B cell (primary cell): Measurements from ENCODE around the gene SRP54. TPM values are rescaled to one million over a fixed set of nuclear protein-coding genes. Genes with fewer than 3 reads are reported as not detected.

Experiments used
- ATAC-seq: fragments of 200-7000 bp; cut with Tn5 transposase; one replicate; pipeline ENCODE4 v1.10.0; 2021; ENCODE audit warnings: low read depth, mild to moderate bottlenecking, moderate number of reproducible peaks, moderate library complexity
- CTCF ChIA-PET: fragments of 350-600 bp; sonication (Branson Sonifier 250); formaldehyde crosslinking; loops from one replicate; lab custom pipeline; 2021; ENCODE audit warnings: antibody characterized with exemption, inconsistent platforms; lab: Charles Lee
- POLR2A ChIA-PET: fragments of 350-600 bp; sonication (Branson Sonifier 250); formaldehyde crosslinking; loops from one replicate; lab custom pipeline; 2021; ENCODE audit warnings: antibody characterized with exemption; lab: Charles Lee
- DNase-seq: peaks from one replicate; pipeline ENCODE4 v3.0.0; 2013
- H2AFZ ChIP-seq: 2 replicates; pipeline ENCODE4 v1.6.1; 2012; ENCODE audit warnings: mild to moderate bottlenecking, low read depth, low read length; ENCODE audit not compliant: insufficient read depth, poor library complexity, severe bottlenecking
- H3K27ac ChIP-seq, 2 donors: 1 replicate in 1 of 2; 2 replicates in 1 of 2; pipeline ENCODE4 v1.5.1; 2012 to 2013; ENCODE audit warnings: low read length in 2 of 2, mild to moderate bottlenecking in 2 of 2, moderate library complexity in 1 of 2
- H3K27me3 ChIP-seq, 4 experiments: fragments of 200-600 bp in 1 of 4; sonication (generic) in 1 of 4; replicated peaks in 1 of 4; 1 replicate in 2 of 4; 2 replicates in 2 of 4; pipeline versions ENCODE4 v1.6.1 to v1.7.0; 2013 to 2016; ENCODE audit warnings: low read length in 3 of 4, mild to moderate bottlenecking in 2 of 4, mixed read lengths in 1 of 4, moderate library complexity in 1 of 4; ENCODE audit not compliant: insufficient read depth in 4 of 4, control insufficient read depth in 3 of 4; ENCODE audit errors: control extremely low read depth in 1 of 4
- H3K36me3 ChIP-seq, 2 experiments: replicated peaks in 1 of 2; 1 replicate in 1 of 2; 2 replicates in 1 of 2; pipeline versions ENCODE4 v1.6.1 to v1.7.1; 2013; ENCODE audit warnings: low read length in 1 of 2; ENCODE audit not compliant: insufficient read depth in 2 of 2, control insufficient read depth in 1 of 2; ENCODE audit errors: control extremely low read depth in 1 of 2, extremely low read depth in 1 of 2
- H3K4me1 ChIP-seq, 2 donors: fragments of 200-600 bp in 1 of 2; sonication (generic) in 1 of 2; 1 replicate in 1 of 2; 2 replicates in 1 of 2; pipeline versions ENCODE4 v1.5.1 to v1.6.1; 2013 to 2017; ENCODE audit warnings: low read length in 2 of 2; ENCODE audit not compliant: control insufficient read depth in 2 of 2, insufficient read depth in 2 of 2
- H3K4me2 ChIP-seq: replicated peaks from 2 replicates; pipeline ENCODE3; 2012; ENCODE audit warnings: mild to moderate bottlenecking, low read depth, low read length; ENCODE audit not compliant: poor library complexity, severe bottlenecking
- H3K4me3 ChIP-seq, 5 experiments: fragments of 200-600 bp in 1 of 5; sonication (generic) in 1 of 5; 1 replicate in 3 of 5; 2 replicates in 2 of 5; pipeline versions ENCODE4 v1.5.1 to v1.7.0; 2011 to 2016; ENCODE audit warnings: low read length in 4 of 5, mild to moderate bottlenecking in 4 of 5, low read depth in 2 of 5, control low read depth in 1 of 5, moderate library complexity in 1 of 5; ENCODE audit not compliant: insufficient read depth in 1 of 5; ENCODE audit errors: control extremely low read depth in 1 of 5, extremely low read depth in 1 of 5
- H3K79me2 ChIP-seq: fragments of 200-600 bp; sonication (generic); one replicate; pipeline ENCODE4 v1.6.0; 2016; ENCODE audit warnings: low read length; ENCODE audit not compliant: control insufficient read depth, insufficient read depth
- H3K9ac ChIP-seq: fragments of 200-600 bp; sonication (generic); 2 replicates; pipeline ENCODE4 v1.6.1; 2017; ENCODE audit warnings: mild to moderate bottlenecking, low read length, moderate library complexity
- H3K9me3 ChIP-seq, 3 donors: one replicate each; pipeline versions ENCODE4 v1.6.1 to v1.7.1; 2013; ENCODE audit warnings: low read length in 2 of 3; ENCODE audit not compliant: control insufficient read depth in 2 of 3, insufficient read depth in 1 of 3; ENCODE audit errors: control extremely low read depth in 1 of 3
- H4K20me1 ChIP-seq: 2 replicates; pipeline ENCODE4 v1.6.0; 2012; ENCODE audit warnings: mild to moderate bottlenecking, low read length; ENCODE audit not compliant: insufficient read depth, control insufficient read depth, poor library complexity, severe bottlenecking
- H3K27ac Mint-ChIP-seq: one replicate; pipeline ENCODE4 v1.8.0; 2021; ENCODE audit warnings: mixed read lengths
- H3K27me3 Mint-ChIP-seq: one replicate; pipeline ENCODE4 v1.8.0; 2021; ENCODE audit warnings: mixed read lengths
- H3K4me1 Mint-ChIP-seq: one replicate; pipeline ENCODE4 v1.8.0; 2021; ENCODE audit warnings: mixed read lengths
- H3K4me3 Mint-ChIP-seq: one replicate; pipeline ENCODE4 v1.8.0; 2021; ENCODE audit warnings: mixed read lengths
- H3K9me3 Mint-ChIP-seq: one replicate; pipeline ENCODE4 v1.8.0; 2022; ENCODE audit warnings: mixed read lengths; ENCODE audit not compliant: insufficient read depth
- EZH2 ChIP-seq: IDR thresholded peaks from 2 replicates; pipeline ENCODE4 v1.6.1; 2012; ENCODE audit warnings: borderline replicate concordance, low read depth, mild to moderate bottlenecking, moderate library complexity, low read length; ENCODE audit not compliant: insufficient read depth, poor library complexity, severe bottlenecking
- WGBS: methylation state at CpG from one replicate; pipeline ENCODE4 v1.1.5; 2013; ENCODE audit warnings: missing lambda C conversion rate; ENCODE audit not compliant: insufficient coverage; 5-methylcytosine and 5-hydroxymethylcytosine counted together
- intact Hi-C: fragments of 100-400 bp; cut with micrococcal nuclease; formaldehyde crosslinking; loops from one replicate; pipeline ENCODE4 v1.10.0; 2022
- polyA plus RNA-seq: library from polyadenylated mRNA; depleted of rRNA; stranded (reverse); fragments of >200 nt; gene quantifications from 2 replicates; pipeline ENCODE4 v1.2.3, GENCODE V29; 2012
- total RNA-seq, 2 donors: library from RNA; stranded (reverse); fragments of 120-200 nt in 1 of 2; gene quantifications; 1 replicate in 1 of 2; 2 replicates in 1 of 2; pipeline versions ENCODE4 v1.2.3 to v1.2.4, GENCODE V29; 2013 to 2022
- TF ChIP-seq, protein P1 (sequence below): fragments of 200-600 bp; IDR thresholded peaks from one replicate; pipeline ENCODE4 v1.8.0; 2022; ENCODE audit warnings: antibody characterized with exemption, mild to moderate bottlenecking

The SRP54 gene
- total and polyA plus RNA-seq, 2 donors (not counting 1 experiment from before 2014, with no cell fraction given): 18.4 to 54.9 TPM

GRCh38 chr14:34983148-34983760, 462 bp downstream of the SRP54 start:
- Histone ChIP-seq H3K4me2 (peak overlapping the region; percentile 90), H3K4me3 (peak overlapping the region; percentile 71 to 99 (median 95)), H3K4me1 (peaks cover 25 to 26% of the 10 kb centered on the region in 2 donors), H3K79me2 (peaks cover 82% of the 10 kb centered on the region), H3K9ac (peak overlapping the region; percentile 96), H4K20me1 (peaks cover 10% of the 10 kb centered on the region), H2AFZ (peak overlapping the region; percentile 92), H3K9me3 (no peaks in the 10 kb centered on the region), H3K27me3 (no peaks in the 10 kb centered on the region), H3K27ac (peak overlapping the region; percentile 95 to 97), H3K36me3 (no peaks in the 10 kb centered on the region)
- Mint-ChIP-seq H3K4me1 (peaks cover 23% of the 10 kb centered on the region), H3K9me3 (no peaks in the 10 kb centered on the region), H3K27me3 (no peaks in the 10 kb centered on the region), H3K4me3 (no peak overlapping the region), H3K27ac (no peak overlapping the region)
- TF ChIP-seq EZH2: no peak
- TF ChIP-seq, protein P1, sequence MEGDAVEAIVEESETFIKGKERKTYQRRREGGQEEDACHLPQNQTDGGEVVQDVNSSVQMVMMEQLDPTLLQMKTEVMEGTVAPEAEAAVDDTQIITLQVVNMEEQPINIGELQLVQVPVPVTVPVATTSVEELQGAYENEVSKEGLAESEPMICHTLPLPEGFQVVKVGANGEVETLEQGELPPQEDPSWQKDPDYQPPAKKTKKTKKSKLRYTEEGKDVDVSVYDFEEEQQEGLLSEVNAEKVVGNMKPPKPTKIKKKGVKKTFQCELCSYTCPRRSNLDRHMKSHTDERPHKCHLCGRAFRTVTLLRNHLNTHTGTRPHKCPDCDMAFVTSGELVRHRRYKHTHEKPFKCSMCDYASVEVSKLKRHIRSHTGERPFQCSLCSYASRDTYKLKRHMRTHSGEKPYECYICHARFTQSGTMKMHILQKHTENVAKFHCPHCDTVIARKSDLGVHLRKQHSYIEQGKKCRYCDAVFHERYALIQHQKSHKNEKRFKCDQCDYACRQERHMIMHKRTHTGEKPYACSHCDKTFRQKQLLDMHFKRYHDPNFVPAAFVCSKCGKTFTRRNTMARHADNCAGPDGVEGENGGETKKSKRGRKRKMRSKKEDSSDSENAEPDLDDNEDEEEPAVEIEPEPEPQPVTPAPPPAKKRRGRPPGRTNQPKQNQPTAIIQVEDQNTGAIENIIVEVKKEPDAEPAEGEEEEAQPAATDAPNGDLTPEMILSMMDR: no peak
- DNase-seq (no peak), ATAC-seq (peak; percentile 1)
- intact Hi-C loops: loop anchor here (2.0 to 5.0 kb wide), 4 partner anchors 270 to 824 kb away; partner anchors contain the start of genes EAPP, RALGAPA1 and SNX6
- ChIA-PET POLR2A (interaction anchor here (0.6 to 3.1 kb wide), 8 partner anchors 63 to 421 kb away, joined by 4 to 22 read pairs (median 8); partner anchors contain the start of genes CFL2, FAM177A1, NFKBIA and PPP2R3C), CTCF (interaction anchor here (0.9 to 2.9 kb wide), 5 partner anchors 63 to 839 kb away, joined by 3 to 15 read pairs (median 4); partner anchors contain the start of genes FAM177A1 and PRORP)
- 0% methylated on average over 19 of the region's 28 CpGs for WGBS

- Histone ChIP-seq H3K4me1 (peaks cover 25 to 26% of the 10 kb centered on the region in 2 donors), H3K4me2 (peak overlapping the region; percentile 90), H3K79me2 (peaks cover 80% of the 10 kb centered on the region), H2AFZ (no peak overlapping the region), H3K36me3 (no peaks in the 10 kb centered on the region), H3K9me3 (no peaks in the 10 kb centered on the region), H3K9ac (peak overlapping the region; percentile 96), H3K4me3 (peak overlapping the region; percentile 71 to 99 (median 95)), H3K27me3 (no peaks in the 10 kb centered on the region), H3K27ac (peak overlapping the region in 1 of 2 donors; percentile 95), H4K20me1 (peaks cover 7% of the 10 kb centered on the region)
- ChIA-PET POLR2A (interaction anchor here (1.5 to 3.1 kb wide), 3 partner anchors 62 to 138 kb away, joined by 6 to 22 read pairs (median 8); partner anchors contain the start of genes FAM177A1, PPP2R3C and PRORP), CTCF (interaction anchor here (0.6 to 1.2 kb wide), 2 partner anchors 18 to 838 kb away, joined by 3 to 4 read pairs; no protein-coding TSS in a partner anchor)
- Mint-ChIP-seq H3K4me3 (no peak overlapping the region), H3K4me1 (peaks cover 25% of the 10 kb centered on the region), H3K27ac (no peak overlapping the region), H3K9me3 (no peaks in the 10 kb centered on the region), H3K27me3 (no peaks in the 10 kb centered on the region)
- DNase-seq: no peak
- TF ChIP-seq, protein P1: no peak
- TF ChIP-seq EZH2: no peak
- ATAC-seq: no peak
- no CpG with 5 or more reads among the region's 3 CpGs for WGBS
- intact Hi-C loops: loop anchor here (2.0 to 5.0 kb wide), 4 partner anchors 271 to 824 kb away; partner anchors contain the start of genes EAPP, RALGAPA1 and SNX6
Measured at GRCh38 chr14:34983786-34984185, 994 bp downstream of the SRP54 start.
